Testis (tissue), 3 donors: ENCODE results near the gene RALGPS1. TPM values are rescaled to one million over a fixed set of nuclear protein-coding genes. Genes with fewer than 3 reads are reported as not detected.

Source experiments
- DNase-seq: peaks from one replicate; pipeline ENCODE4 v3.0.0-alpha.2; 2019
- H3K27ac ChIP-seq, 2 donors: fragments of 200-600 bp; sonication (generic); one replicate each; pipeline ENCODE4 v1.5.1; 2019
- H3K27me3 ChIP-seq: fragments of 200-600 bp; sonication (generic); one replicate; pipeline ENCODE4 v1.5.1; 2019
- H3K36me3 ChIP-seq: fragments of 200-600 bp; sonication (generic); one replicate; pipeline ENCODE4 v1.5.1; 2017; ENCODE audit warnings: low read depth; ENCODE audit errors: missing control alignments
- H3K4me1 ChIP-seq: fragments of 200-600 bp; sonication (generic); one replicate; pipeline ENCODE4 v1.5.1; 2019
- H3K4me3 ChIP-seq, 2 donors: fragments of 200-600 bp; sonication (generic); one replicate each; pipeline ENCODE4 v1.5.1; 2017 to 2019
- H3K9me3 ChIP-seq: fragments of 200-600 bp; sonication (generic); one replicate; pipeline ENCODE4 v1.5.1; 2017
- POLR2A ChIP-seq: fragments of 450-650 bp; IDR thresholded peaks from one replicate; pipeline ENCODE4 v1.6.1; 2017; ENCODE audit warnings: antibody characterized with exemption, mild to moderate bottlenecking, moderate library complexity
- WGBS, 2 donors: methylation state at CpG; one replicate each; pipeline ENCODE4 v1.1.5; 2018; 5-methylcytosine and 5-hydroxymethylcytosine counted together
- intact Hi-C: fragments of 100-400 bp; cut with DNase I; formaldehyde crosslinking; loops from one replicate; pipeline ENCODE4 v1.15.1; 2023; ENCODE audit warnings: low total_unique reads
- polyA plus RNA-seq: library from polyadenylated mRNA; stranded (reverse); fragments of 350-450 nt; fragmentation: Illumina TruSeq; extraction: RNeasy Lipid Tissue Mini Kit (QIAGEN cat#74804); gene quantifications from one replicate; pipeline ENCODE4 v1.2.3, GENCODE V29; 2014; ENCODE audit warnings: low read depth, low replicate concordance; ENCODE audit not compliant: insufficient read depth
- total RNA-seq, 2 donors: library from RNA; depleted of rRNA; stranded (reverse); fragments of >200 nt; gene quantifications; one replicate each; pipeline ENCODE4 v1.2.3, GENCODE V29; 2016
- TF ChIP-seq, protein P1 (sequence below), 3 experiments: fragments of 450-650 bp in 2 of 3; fragments of 200-600 bp in 1 of 3; sonication (generic) in 1 of 3; IDR thresholded peaks; one replicate each; pipeline ENCODE4 v1.5.1; 2016 to 2019; ENCODE audit warnings: antibody characterized with exemption in 3 of 3, mild to moderate bottlenecking in 2 of 3, moderate library complexity in 1 of 3

RALGPS1 gene
- total and polyA plus RNA-seq, 3 donors from 2014 or later = 35.9 to 48.6 (median 36.9) TPM

DNA sequence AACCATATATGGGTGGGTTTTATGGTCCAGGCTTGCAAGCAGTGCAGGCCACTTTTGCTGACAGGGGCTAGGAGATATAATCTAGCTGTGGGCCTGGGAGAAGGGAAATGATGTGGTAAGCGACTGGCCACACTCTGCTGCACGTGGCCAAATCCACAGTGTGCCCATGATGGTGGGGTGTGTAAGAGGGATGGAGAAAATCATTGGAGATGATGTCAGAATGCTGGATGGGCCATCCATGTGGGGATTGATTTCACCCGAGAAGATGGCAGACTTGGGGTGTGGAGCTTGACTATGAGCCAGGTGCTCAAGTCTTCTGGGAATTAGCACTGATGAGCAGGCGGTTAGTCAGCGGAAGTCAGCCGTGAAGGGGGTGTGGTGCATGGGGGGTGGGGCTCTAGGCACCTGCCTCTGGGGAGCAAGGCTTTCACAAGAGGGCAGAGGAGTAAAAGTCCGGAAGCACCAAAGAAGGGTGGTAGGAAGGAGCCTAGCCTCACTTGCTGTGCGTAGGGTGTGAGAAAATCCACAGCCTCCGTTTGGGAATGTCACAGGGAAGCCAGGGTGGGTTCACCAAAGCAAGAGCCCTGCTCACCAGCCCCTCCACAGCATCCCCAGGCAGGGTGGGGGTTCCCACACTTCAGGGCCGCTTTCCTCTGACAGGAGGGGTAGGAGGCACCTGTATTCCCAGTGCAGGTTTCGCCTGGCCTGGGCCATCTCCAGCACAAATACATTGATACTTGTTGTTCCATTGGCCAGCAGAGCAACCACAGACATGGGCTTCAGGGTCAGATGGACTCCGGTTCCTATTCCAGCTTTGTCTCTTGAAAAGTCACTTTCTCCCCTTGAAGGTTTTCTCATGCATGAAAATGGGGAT lies 252.3 kb downstream of the RALGPS1 start:
- TF ChIP-seq, protein P1, sequence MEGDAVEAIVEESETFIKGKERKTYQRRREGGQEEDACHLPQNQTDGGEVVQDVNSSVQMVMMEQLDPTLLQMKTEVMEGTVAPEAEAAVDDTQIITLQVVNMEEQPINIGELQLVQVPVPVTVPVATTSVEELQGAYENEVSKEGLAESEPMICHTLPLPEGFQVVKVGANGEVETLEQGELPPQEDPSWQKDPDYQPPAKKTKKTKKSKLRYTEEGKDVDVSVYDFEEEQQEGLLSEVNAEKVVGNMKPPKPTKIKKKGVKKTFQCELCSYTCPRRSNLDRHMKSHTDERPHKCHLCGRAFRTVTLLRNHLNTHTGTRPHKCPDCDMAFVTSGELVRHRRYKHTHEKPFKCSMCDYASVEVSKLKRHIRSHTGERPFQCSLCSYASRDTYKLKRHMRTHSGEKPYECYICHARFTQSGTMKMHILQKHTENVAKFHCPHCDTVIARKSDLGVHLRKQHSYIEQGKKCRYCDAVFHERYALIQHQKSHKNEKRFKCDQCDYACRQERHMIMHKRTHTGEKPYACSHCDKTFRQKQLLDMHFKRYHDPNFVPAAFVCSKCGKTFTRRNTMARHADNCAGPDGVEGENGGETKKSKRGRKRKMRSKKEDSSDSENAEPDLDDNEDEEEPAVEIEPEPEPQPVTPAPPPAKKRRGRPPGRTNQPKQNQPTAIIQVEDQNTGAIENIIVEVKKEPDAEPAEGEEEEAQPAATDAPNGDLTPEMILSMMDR (IDR thresholded peaks at IDR 0.05) = no peak
- no peak for TF ChIP-seq POLR2A
- peak; percentile 10 for DNase-seq
- no peak overlapping the region for H3K27ac ChIP-seq
- H3K36me3 ChIP-seq = no peaks in the 10 kb centered on the region
- H3K4me1 ChIP-seq = no peaks in the 10 kb centered on the region
- H3K27me3 ChIP-seq = no peaks in the 10 kb centered on the region
- no peaks in the 10 kb centered on the region for H3K9me3 ChIP-seq
- 91 to 92% methylated on average over 12 of the region's 12 CpGs for WGBS, 2 donors
- no peak overlapping the region for H3K4me3 ChIP-seq
- intact Hi-C loops = no loop called here

DNA sequence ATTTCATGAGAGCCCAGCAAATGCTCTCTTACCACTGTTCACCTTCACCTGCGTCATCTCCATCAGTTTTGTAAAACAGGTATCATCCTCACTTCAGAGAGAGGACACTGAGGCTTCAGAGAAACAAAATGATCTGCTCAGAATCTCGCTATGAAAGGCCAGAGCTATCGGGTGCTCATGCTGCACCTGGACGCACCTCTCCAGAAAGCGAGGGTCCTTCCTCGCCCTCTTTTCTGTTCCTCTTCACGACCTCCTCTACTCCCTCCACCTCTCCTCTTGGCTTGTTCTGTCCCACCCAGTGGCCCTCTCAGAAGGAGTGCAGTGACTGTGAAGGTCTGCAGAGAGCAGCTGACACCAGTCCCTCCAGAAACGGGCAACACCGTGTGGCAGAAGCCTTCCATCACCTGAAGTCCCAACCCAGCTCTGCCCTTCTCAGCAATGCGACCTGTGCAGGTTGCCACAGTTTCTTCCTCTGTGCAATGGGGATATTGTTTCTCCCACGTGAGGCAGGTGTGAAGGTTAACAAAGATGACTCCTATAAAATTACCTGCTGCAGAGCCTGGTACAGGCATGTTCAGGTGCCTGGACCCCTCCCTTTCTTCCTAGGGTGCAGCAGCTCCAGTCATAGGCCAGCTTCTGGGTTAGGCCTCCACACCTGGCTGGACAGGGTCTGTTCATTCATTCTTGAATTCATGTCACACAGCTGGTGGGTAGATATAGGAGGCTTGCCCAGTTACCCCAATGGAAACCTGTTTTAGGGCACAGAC lies 253.2 kb downstream of the RALGPS1 start:
- Histone ChIP-seq H3K4me1 (no peaks in the 10 kb centered on the region), H3K27ac (no peak overlapping the region), H3K9me3 (no peaks in the 10 kb centered on the region), H3K36me3 (no peaks in the 10 kb centered on the region), H3K27me3 (no peaks in the 10 kb centered on the region), H3K4me3 (no peak overlapping the region)
- DNase-seq = no peak
- intact Hi-C loops = no loop called here
- no peak for TF ChIP-seq POLR2A
- TF ChIP-seq, protein P1 (IDR thresholded peaks at IDR 0.05) = no peak
- WGBS, 2 donors = 94 to 95% methylated on average over 11 of the region's 11 CpGs

DNA sequence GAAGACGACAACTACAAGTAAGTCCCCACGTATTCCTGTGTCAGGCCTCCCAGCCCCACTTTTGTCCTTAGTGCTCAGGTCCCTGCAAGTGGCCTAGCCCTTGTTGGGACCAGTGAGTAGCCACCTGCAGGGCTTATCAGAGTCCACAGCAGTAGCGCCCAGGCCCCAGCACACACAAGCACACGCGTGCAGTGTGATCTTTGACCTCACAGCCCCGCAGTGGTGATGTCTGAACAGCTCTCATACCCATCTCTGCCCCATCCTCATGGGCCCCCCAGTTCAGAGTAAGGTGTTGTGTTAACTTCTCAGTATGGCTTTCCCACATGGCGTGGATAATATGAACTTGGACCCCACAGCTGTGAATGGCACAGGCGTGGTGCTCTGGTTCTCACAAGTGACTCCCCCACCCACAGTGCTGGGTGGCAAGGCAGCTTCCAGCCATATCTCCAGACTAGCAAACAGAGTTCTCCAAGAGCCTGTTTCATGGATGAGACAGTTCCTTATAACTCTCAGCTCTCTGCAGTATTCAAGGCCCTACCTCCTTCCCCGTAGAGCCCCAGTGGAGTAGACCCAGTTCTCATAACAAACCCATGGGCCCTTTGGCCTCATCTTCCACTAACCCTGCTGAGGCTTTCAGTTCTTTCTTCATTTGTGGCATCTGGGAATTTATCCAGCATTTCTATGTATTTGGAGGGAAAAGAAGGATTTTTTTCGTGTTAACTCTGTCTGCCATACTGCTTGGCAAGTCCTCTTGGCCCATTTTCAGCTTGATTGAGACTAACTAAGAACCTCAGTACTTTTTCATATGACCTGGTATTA lies 254.4 kb downstream of the RALGPS1 start:
- no peaks in the 10 kb centered on the region for H3K36me3 ChIP-seq
- WGBS, 2 donors = 92 to 95% methylated on average over 8 to 10 of the region's 10 CpGs
- H3K27me3 ChIP-seq = no peaks in the 10 kb centered on the region
- H3K4me3 ChIP-seq = no peak overlapping the region
- no peaks in the 10 kb centered on the region for H3K9me3 ChIP-seq
- intact Hi-C loops = no loop called here
- no peak overlapping the region for H3K27ac ChIP-seq
- no peaks in the 10 kb centered on the region for H3K4me1 ChIP-seq
- peak; percentile 12 for DNase-seq
- TF ChIP-seq, protein P1 (IDR thresholded peaks at IDR 0.05) = no peak
- no peak for TF ChIP-seq POLR2A

DNA sequence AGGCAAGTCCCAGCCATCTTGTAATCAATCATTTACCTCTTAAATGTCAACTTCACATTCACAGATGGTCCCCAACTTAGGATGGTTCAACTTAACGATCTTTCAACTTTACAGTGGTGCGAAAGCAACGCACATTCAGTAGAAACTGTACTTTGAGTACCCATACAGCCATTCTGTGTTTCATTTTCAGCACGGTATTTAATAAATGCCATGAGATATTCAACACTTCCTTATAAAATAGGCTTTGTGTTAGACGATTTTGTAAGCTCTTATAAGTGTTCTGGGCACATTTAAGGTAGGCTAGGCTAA lies 254.9 kb downstream of the RALGPS1 start:
- WGBS, 2 donors = 87 to 90% methylated on average over 5 of the region's 5 CpGs
- Histone ChIP-seq H3K27ac (no peak overlapping the region), H3K36me3 (no peaks in the 10 kb centered on the region), H3K4me1 (peaks cover 3% of the 10 kb centered on the region), H3K27me3 (no peaks in the 10 kb centered on the region), H3K9me3 (no peaks in the 10 kb centered on the region), H3K4me3 (no peak overlapping the region)
- DNase-seq = no peak
- TF ChIP-seq, protein P1 (IDR thresholded peaks at IDR 0.05) = no peak
- TF ChIP-seq POLR2A = no peak
- intact Hi-C loops = no loop called here
